Lower lobe of right lung (tissue), 2 donors: ENCODE results near the gene VWA3B. TPM values are rescaled to one million over a fixed set of nuclear protein-coding genes. Genes with fewer than 3 reads are reported as not detected.

Experiments used
- ATAC-seq, 2 donors: fragments of 200-7000 bp; cut with Tn5 transposase; one replicate each; pipeline ENCODE4 v1.9.1; 2020 to 2022; ENCODE audit warnings: mild to moderate bottlenecking in 2 of 2, moderate library complexity in 2 of 2
- DNase-seq: peaks from one replicate; pipeline ENCODE4 v3.0.0-alpha.2; 2020
- H3K27ac ChIP-seq: fragments of 200-600 bp; one replicate; pipeline ENCODE4 v1.8.0; 2022
- H3K27me3 ChIP-seq: fragments of 200-600 bp; one replicate; pipeline ENCODE4 v1.8.0; 2022; ENCODE audit warnings: low read depth
- H3K36me3 ChIP-seq: fragments of 200-600 bp; one replicate; pipeline ENCODE4 v1.8.0; 2022; ENCODE audit warnings: mild to moderate bottlenecking
- H3K4me1 ChIP-seq: fragments of 200-600 bp; one replicate; pipeline ENCODE4 v1.8.0; 2022
- H3K4me3 ChIP-seq: fragments of 200-600 bp; one replicate; pipeline ENCODE4 v1.8.0; 2022; ENCODE audit warnings: mild to moderate bottlenecking
- H3K9me3 ChIP-seq: fragments of 200-600 bp; one replicate; pipeline ENCODE4 v1.8.0; 2022
- intact Hi-C: fragments of 100-400 bp; cut with DNase I; formaldehyde crosslinking; loops from one replicate; pipeline ENCODE4 v1.11.0; 2022
- total RNA-seq: library from RNA; stranded (reverse); fragmentation: NEBNext Ultra II Directional; extraction: Animal tissue kit (Norgen Biotek cat#: 25700); gene quantifications from one replicate; pipeline ENCODE4 v1.2.1, GENCODE V29; 2021
- TF ChIP-seq, protein P1 (sequence below): fragments of 200-600 bp; IDR thresholded peaks from one replicate; pipeline ENCODE4 v1.8.0; 2022; ENCODE audit warnings: antibody characterized with exemption, mild to moderate bottlenecking
- donor health status: DM: no; HTN: yes; CAD: no; lungs with severe emphysema.

Gene VWA3B
- total RNA-seq, 1 donor from 2014 or later, result 7.9 TPM

- ATAC-seq, result no peak
- intact Hi-C loops, result no loop called here
- no peaks in the 10 kb centered on the region for H3K27me3 ChIP-seq
Observed at GRCh38 chr2:98170076-98170475, 83.1 kb downstream of the VWA3B start.

GRCh38 chr2:98172150-98172765 is 85.3 kb downstream of the VWA3B start:
- no peaks in the 10 kb centered on the region for H3K4me1 ChIP-seq
- no peaks in the 10 kb centered on the region for H3K36me3 ChIP-seq
- no peak for ATAC-seq
- TF ChIP-seq, protein P1, sequence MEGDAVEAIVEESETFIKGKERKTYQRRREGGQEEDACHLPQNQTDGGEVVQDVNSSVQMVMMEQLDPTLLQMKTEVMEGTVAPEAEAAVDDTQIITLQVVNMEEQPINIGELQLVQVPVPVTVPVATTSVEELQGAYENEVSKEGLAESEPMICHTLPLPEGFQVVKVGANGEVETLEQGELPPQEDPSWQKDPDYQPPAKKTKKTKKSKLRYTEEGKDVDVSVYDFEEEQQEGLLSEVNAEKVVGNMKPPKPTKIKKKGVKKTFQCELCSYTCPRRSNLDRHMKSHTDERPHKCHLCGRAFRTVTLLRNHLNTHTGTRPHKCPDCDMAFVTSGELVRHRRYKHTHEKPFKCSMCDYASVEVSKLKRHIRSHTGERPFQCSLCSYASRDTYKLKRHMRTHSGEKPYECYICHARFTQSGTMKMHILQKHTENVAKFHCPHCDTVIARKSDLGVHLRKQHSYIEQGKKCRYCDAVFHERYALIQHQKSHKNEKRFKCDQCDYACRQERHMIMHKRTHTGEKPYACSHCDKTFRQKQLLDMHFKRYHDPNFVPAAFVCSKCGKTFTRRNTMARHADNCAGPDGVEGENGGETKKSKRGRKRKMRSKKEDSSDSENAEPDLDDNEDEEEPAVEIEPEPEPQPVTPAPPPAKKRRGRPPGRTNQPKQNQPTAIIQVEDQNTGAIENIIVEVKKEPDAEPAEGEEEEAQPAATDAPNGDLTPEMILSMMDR, result no peak
- peaks cover 6% of the 10 kb centered on the region for H3K27me3 ChIP-seq
- H3K4me3 ChIP-seq, result no peak overlapping the region
- H3K27ac ChIP-seq, result no peak overlapping the region
- no peaks in the 10 kb centered on the region for H3K9me3 ChIP-seq
- intact Hi-C loops, result no loop called here
- DNase-seq, result no peak

More at GRCh38 chr2:98170076-98170475, 83.1 kb downstream of the VWA3B start:
- no peak overlapping the region for H3K4me3 ChIP-seq
- H3K27ac ChIP-seq, result no peak overlapping the region
- DNase-seq, result no peak
- TF ChIP-seq, protein P1, result no peak
- no peaks in the 10 kb centered on the region for H3K4me1 ChIP-seq
- no peaks in the 10 kb centered on the region for H3K9me3 ChIP-seq
- no peaks in the 10 kb centered on the region for H3K36me3 ChIP-seq

- H3K36me3 ChIP-seq, result no peaks in the 10 kb centered on the region
- no peak for ATAC-seq
- TF ChIP-seq, protein P1, result no peak
- no peaks in the 10 kb centered on the region for H3K4me1 ChIP-seq
- intact Hi-C loops, result no loop called here
- no peak overlapping the region for H3K4me3 ChIP-seq
- no peak for DNase-seq
- no peak overlapping the region for H3K27ac ChIP-seq
- no peaks in the 10 kb centered on the region for H3K9me3 ChIP-seq
- H3K27me3 ChIP-seq, result peaks cover 8% of the 10 kb centered on the region
Observed at GRCh38 chr2:98172951-98173350, 86.0 kb downstream of the VWA3B start.

DNA sequence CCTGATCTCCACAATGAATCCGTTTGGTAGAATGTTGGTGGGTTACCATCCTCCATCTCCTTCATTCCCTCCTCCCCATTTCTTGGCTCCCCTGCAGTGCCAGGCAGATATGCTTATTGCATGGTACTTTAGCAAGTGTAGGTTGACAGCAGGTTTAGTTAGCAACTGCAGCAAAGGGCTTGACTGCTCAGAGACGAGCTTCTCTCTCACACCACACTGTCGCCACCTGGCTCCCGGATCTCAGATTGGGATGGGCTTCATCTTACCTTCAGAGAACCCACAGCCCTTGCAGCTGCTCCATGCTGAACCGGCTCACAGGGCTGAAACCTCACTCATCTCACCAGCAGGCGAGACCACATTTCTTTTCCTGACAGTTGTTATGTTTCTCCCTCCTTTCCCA is 88.8 kb downstream of the VWA3B start:
- H3K4me1 ChIP-seq, result no peaks in the 10 kb centered on the region
- peaks cover 14% of the 10 kb centered on the region for H3K27me3 ChIP-seq
- H3K4me3 ChIP-seq, result no peak overlapping the region
- no peaks in the 10 kb centered on the region for H3K9me3 ChIP-seq
- ATAC-seq, result no peak
- no peak overlapping the region for H3K27ac ChIP-seq
- intact Hi-C loops, result no loop called here
- TF ChIP-seq, protein P1, result no peak
- H3K36me3 ChIP-seq, result no peaks in the 10 kb centered on the region
- DNase-seq, result no peak

- DNase-seq, result no peak
- H3K27ac ChIP-seq, result no peak overlapping the region
- intact Hi-C loops, result no loop called here
- no peak for ATAC-seq
- H3K36me3 ChIP-seq, result no peaks in the 10 kb centered on the region
- H3K4me1 ChIP-seq, result no peaks in the 10 kb centered on the region
- H3K4me3 ChIP-seq, result no peak overlapping the region
- no peaks in the 10 kb centered on the region for H3K9me3 ChIP-seq
- TF ChIP-seq, protein P1, result no peak
- H3K27me3 ChIP-seq, result peaks cover 20% of the 10 kb centered on the region
Observed at GRCh38 chr2:98177286-98177685, 90.3 kb downstream of the VWA3B start.
